HG02870 (cell line): ENCODE measurements around the gene NUMB.
A peak's percentile ranks its signal among the peaks of the same experiment; 100 is the strongest.

ENCODE experiments used
- ATAC-seq: cut with Tn5 transposase; IDR thresholded peaks from one replicate; pipeline ENCODE4 v1.9.1; 2021; ENCODE audit warnings: mild to moderate bottlenecking, moderate library complexity; ENCODE audit not compliant: unreplicated experiment

NUMB gene

GRCh38 chr14:73293782-73294781 is 164.3 kb downstream of the NUMB start:
- no peak for ATAC-seq

DNA sequence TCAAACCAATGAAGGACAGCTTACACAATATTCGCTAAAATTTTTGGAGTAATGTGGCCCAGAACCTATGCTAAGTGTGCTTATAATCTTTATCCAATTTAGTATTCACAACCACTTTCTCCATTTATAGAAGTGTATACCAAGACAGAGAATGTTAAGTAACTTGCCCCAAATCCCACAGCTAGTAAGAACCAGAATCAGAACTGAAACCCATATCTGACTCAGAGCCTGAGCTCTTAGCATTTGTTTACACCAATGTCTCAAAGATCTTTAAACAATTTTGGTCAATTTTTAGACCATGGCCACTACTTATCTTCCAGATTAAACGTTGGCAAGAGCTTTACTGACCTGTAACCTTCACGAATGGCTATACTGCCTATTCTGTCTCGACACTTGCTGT is 168.1 kb downstream of the NUMB start:
- ATAC-seq, result peak; percentile 81

DNA sequence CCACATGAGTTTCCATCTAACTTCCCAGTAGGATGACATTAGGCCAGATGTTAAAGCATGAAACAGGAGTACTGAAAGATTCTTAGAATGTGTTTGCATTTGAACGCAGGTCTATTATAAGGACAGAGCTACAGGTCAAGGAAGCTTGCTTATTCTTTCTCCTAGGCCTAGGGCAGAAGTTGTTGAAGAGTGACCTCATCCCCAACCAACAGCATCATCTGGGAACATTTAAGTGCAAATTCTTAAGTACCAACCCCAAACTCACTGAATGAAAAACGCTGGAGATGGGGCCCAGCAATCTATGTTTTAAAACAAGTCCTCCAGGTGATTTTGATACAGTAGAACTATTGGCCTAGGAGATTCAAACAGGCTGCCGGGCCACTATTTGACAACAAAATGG is 168.6 kb downstream of the NUMB start:
- no peak for ATAC-seq

DNA sequence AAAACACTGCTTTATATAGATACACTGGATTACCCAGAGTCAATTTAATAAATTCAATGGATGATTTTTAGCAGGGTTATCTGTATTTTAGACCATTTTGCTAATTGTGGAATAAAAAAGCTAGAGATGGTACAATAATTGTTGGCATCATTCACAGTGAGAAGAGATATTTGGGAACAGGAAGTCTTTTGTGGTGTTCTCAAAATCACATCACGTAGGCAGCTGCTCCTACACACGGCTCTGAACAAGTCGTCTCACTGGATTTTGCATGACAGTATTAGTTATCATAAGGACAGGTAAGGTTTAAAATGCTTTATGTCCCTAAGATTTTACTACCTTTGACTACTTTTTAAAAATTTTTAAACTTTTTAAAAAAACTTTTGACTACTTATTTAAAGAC is 169.0 kb downstream of the NUMB start:
- ATAC-seq, result no peak

GRCh38 chr14:73287071-73287470 is 171.3 kb downstream of the NUMB start:
- no peak for ATAC-seq

- ATAC-seq, result no peak
Measured at GRCh38 chr14:73286598-73286997, 171.7 kb downstream of the NUMB start.

- ATAC-seq, result no peak
Measured at GRCh38 chr14:73285979-73286378, 172.4 kb downstream of the NUMB start.

GRCh38 chr14:73283608-73284379 is 174.6 kb downstream of the NUMB start:
- ATAC-seq, result no peak

GRCh38 chr14:73280903-73281302 is 177.4 kb downstream of the NUMB start:
- ATAC-seq, result no peak

DNA sequence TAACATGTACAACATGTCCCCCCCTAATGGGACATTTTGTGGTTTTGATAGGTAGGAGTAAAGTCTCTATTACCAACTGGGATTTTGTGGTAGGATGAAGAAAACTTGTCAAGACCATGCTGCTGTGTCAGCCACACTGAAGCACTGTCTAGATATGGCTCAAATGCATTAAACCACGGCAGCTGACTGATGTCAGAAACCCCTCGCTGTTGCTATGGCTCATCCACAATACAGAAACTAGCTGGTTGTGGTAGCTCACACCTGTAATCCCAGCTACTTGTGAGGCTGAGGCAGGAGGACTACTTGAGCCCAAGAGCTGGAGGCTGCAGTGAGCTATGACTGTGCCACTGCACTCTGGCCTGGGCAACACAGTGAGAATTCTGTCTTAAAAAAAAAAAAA is 181.0 kb downstream of the NUMB start:
- no peak for ATAC-seq

- ATAC-seq, result no peak
Measured at GRCh38 chr14:73276836-73277235, 181.5 kb downstream of the NUMB start.

DNA sequence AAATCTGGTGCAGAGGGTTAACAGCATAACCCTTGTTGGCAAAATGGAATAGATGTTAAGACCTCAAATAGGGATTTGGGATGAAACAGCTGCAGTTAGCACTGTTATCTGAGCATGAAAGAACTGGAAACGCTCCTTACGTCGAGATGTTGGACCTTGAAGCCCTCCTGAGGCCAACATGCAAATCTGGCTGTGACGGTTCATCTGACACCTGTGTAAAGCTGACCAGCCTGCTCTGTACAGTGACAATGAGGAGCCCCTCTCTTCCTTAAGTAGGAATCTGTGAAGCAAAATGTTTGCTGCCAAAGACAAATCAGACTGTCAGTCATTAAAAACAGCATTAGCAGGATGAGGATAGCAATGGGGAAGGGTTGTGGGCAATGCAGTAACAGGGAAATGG is 184.5 kb downstream of the NUMB start:
- ATAC-seq, result no peak

- ATAC-seq, result no peak
Measured at GRCh38 chr14:73272393-73272792, 186.0 kb downstream of the NUMB start.

GRCh38 chr14:73269729-73270531 is 188.4 kb downstream of the NUMB start:
- ATAC-seq, result no peak

GRCh38 chr14:73267474-73267873 is 190.9 kb downstream of the NUMB start:
- no peak for ATAC-seq

GRCh38 chr14:73266317-73266716 is 192.0 kb downstream of the NUMB start:
- ATAC-seq, result no peak

DNA sequence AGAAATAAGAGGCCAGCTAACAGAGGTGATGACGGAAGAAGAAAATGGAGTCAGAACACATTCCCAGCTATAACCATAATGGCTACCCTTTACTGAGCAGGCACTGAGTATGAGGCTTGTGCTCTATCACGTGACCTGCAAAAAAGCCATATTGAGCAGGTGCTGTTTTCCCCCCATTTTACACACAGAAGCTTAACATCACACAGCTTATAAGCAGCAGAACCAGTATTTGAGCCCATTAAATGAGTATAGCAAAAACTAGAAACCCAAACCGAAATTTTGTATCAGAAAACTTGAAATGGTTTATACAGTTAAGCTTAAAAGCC is 192.7 kb downstream of the NUMB start:
- ATAC-seq, result no peak

DNA sequence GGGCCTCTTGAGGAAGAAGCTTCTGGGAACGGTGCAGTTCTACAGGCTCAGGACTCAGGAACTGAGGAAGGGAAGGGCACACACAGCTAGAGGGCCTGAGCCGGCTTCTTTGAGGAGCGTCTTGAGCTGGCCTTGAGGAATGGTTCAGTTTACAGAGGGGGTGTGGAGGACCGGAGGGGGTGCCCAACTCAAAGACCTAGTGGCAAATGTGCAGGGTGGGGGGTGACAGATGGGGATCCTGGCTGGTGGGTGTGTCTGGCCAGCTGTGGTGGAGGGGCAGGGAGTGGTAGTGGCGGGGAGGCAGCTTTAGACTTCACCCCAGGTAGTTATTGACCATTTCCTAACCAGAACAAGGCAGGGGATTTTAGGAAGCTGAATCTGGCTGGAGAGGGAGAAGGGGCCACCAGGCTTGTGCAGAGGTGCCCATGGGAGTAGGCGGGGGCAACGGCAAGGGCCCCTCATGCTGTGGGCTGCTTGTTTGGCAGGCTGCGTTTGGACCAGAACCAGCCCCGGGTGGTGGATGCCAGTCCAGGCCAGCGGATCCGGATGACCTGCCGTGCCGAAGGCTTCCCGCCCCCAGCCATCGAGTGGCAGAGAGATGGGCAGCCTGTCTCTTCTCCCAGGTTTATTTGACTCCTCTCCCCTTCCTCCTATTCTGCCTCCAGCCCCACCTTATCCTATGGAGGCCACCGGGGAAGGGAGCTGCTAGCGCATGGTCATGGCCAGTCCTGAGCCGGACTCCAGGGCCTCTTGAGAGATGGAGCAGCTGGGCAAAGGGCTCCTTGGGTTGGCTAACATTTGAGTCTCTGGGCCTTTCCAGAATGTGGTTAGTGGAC is 193.2 kb downstream of the NUMB start:
- no peak for ATAC-seq

- no peak for ATAC-seq
Measured at GRCh38 chr14:73264080-73264884, 194.1 kb downstream of the NUMB start.

- ATAC-seq, result no peak
Measured at GRCh38 chr14:73263606-73264005, 194.7 kb downstream of the NUMB start.
